Kidney capillary endothelial cell (primary cell): ENCODE data around the gene TRPV6.

Source experiments
- DNase-seq: peaks from one replicate; pipeline ENCODE4 v3.0.0-alpha.2; 2018; ENCODE audit warnings: low spot score

Gene TRPV6

DNA sequence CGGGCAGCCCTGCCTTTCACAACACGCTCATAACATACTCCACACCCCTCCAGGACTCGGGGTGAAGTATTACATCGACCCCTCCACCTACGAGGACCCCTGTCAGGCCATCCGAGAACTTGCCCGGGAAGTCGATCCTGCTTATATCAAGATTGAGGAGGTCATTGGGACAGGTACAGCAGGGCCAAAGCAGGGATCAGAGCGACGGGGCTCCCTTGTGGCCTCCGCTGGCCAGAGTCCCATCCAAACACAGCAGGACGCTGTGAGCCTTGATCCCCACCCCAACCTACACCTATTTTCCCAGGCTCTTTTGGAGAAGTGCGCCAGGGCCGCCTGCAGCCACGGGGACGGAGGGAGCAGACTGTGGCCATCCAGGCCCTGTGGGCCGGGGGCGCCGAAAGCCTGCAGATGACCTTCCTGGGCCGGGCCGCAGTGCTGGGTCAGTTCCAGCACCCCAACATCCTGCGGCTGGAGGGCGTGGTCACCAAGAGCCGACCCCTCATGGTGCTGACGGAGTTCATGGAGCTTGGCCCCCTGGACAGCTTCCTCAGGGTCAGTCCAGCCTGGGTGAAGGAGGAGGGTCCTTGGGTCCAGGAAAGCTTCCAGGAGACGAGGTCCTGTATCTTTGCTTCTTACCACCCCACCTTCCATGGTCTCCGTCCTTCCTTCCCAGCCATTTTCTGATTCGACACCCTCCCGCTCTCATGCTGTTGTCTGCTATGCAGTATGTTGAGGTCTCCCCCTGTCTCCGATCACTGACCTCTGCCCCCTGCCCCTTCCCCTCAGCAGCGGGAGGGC, 17.2 kb downstream of the TRPV6 start:
- DNase-seq, result no peak

DNA sequence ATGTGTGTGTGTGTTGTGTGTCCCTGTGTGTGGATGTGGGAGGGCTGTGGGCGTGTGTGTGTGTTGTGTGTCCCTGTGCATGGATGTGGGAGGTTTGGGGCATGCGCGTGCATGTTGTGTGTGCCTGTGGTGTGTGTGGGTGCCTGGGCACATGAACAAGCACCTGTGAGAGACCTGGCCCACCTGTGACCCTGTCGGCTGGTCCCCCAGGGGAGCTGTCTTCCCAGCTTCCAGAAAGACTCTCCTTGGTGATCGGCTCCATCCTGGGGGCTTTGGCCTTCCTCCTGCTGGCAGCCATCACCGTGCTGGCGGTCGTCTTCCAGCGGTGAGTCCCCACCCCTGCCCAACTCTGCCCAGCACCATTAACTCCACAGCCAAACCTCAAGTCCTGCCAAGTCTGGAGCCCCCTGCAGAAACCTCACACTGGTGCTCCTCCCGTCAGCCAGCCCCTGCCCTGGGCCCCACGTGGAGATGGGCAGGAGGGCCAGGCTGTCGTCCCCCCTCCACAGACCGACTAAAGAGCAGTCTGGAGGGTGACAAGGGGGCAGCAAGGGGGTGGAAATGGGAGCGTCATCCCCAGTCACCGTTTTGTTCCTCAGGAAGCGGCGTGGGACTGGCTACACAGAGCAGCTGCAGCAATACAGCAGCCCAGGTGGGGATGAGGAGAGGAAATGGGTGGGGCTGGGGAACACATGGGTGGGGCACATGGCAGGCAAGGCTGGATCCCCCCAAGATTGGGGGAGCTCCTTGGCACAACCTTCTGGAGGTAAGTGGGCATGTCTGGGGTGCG, 18.0 kb downstream of the TRPV6 start:
- DNase-seq, result no peak

DNA sequence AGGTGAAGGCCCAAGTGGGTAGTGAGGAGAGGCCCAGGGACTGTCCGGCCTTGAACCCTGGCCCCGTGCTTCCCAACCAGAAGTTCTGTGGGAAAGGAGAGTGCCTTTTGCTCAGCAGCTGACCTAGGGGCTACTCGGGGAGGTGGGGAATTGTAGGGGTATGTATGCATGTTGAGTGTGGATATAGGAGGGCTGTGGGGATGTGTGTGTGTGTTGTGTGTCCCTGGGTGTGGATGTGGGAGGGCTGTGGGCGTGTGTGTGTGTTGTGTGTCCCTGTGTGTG, 18.5 kb downstream of the TRPV6 start:
- DNase-seq, result no peak

DNA sequence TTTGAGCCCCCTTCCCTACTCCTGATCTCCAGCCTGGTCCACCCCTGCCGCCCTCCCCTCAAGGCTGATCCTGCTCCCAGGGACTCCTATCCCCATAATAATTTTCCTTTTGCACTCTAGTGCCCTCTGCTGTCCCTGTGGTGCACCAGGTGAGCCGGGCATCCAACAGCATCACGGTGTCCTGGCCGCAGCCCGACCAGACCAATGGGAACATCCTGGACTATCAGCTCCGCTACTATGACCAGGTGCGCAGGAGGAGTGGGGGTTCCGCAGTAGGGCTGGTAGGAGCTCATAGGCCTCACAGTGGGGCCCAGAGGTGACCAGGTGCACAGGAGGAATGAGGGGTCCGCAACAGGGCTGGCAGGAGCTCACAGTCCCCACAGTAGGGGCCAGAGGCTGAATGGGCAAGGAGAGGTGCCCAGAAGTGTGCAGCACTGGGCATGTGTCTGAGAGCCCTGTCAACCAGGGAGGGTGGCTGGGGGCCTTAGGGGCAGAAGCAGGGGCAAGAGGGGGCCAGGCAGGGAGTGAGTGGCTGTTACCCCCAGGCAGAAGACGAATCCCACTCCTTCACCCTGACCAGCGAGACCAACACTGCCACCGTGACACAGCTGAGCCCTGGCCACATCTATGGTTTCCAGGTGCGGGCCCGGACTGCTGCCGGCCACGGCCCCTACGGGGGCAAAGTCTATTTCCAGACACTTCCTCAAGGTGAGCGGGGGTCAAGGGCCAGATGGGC, 19.0 kb downstream of the TRPV6 start:
- DNase-seq, result no peak

DNA sequence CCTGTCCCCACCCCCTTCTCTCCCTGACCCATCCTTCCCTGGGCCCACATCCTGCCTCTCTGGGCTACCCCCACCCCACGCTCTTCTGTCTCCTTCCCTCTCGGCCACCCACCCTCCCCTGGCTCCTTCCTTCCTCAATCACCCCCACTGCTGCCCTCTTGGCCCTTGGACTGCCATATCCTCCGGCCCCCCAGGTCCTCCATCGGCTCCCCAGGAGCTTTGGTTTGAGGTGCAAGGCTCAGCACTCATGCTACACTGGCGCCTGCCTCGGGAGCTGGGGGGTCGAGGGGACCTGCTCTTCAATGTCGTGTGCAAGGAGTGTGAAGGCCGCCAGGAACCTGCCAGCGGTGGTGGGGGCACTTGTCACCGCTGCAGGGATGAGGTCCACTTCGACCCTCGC, 19.8 kb downstream of the TRPV6 start:
- no peak for DNase-seq

DNA sequence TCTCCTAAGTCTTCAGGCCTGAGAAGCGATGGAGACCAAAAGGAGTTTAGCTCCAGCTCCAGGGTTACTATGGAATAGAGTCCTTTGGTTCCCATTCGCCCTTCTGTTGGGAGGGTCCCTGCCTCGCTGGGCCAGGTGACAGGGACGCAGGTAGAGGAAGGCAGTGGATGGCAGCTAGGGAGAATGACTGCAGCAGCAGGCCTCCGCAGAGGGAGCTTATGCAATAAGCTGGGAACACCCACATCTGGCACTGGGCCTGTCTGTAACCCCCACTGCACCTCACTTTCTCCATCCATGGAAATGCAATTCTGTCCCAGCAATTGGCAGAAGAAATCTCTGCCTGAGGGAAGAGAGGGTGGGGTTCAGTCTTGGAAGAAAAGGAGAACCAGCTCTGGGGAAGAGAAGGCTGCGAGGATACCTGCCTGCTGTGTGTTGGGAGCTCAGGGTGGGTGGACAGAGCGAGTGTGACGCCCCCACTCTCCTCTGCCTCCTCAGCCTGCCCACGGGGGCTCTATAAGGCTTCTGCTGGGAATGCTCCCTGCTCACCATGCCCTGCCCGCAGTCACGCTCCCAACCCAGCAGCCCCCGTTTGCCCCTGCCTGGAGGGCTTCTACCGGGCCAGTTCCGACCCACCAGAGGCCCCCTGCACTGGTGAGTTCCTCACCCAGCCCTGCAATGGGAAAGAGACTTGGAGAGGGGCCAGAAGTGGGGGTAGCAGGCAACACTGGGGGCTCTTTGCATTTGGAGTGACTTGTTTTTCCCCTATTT, 20.4 kb downstream of the TRPV6 start:
- no peak for DNase-seq

DNA sequence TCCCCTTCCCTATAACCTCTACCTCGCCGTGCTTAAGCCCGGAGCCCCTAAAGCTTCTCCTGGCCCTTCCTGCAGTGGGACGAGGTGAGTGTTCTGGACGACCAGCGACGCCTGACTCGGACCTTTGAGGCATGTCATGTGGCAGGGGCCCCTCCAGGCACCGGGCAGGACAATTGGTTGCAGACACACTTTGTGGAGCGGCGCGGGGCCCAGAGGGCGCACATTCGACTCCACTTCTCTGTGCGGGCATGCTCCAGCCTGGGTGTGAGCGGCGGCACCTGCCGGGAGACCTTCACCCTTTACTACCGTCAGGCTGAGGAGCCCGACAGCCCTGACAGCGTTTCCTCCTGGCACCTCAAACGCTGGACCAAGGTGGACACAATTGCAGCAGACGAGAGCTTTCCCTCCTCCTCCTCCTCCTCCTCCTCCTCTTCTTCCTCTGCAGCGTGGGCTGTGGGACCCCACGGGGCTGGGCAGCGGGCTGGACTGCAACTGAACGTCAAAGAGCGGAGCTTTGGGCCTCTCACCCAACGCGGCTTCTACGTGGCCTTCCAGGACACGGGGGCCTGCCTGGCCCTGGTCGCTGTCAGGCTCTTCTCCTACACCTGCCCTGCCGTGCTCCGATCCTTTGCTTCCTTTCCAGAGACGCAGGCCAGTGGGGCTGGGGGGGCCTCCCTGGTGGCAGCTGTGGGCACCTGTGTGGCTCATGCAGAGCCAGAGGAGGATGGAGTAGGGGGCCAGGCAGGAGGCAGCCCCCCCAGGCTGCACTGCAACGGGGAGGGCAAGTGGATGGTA, 21.5 kb downstream of the TRPV6 start:
- no peak for DNase-seq

DNA sequence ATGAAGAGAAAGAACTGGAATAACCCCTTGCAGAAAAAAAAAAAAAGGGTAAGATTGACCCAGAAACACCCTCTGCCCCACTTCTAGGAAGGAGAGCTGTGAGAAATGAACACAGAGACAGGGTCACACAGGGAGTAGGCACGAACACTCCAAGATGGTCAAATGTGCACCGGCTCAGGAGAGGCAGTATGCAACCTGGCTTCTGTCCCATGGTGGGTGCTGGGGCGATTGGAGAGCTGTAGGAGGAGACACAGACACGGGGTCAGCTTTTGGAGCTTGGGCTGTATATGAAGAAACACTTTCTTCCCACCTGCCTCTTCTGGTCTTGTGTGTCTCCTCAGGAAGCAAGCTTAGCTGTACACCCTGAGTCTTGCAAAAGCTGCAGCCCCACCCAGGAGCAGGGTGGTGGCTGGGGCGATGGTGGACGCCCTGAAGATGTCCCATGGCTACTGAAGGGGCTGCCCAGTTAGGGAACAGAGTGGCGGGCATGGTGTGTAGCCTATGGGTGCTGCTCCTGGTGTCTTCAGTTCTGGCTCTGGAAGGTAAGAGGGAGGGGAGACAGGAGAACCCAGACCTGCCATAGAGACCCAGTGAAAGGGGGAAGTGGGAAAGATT, 22.7 kb downstream of the TRPV6 start:
- DNase-seq, result no peak

DNA sequence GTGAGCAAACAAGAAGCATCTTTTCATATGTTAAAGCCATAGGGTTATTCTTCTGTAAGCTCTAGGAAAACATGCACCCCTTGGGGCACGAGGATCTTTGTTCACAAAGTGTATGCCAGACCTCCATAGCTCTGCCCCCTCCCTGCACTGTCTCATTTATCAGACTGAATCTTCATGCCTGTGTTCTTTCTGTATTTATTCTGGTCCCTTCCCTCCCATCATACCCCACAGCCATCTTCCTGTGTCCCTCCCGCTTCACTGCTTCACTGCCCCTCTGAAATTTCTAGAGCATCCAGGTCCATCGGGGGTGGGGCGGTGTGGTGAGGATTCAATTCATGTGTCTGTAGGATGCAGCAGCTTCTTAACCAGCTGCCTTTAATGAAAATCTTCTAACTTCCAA, 23.2 kb downstream of the TRPV6 start:
- DNase-seq, result no peak

DNA sequence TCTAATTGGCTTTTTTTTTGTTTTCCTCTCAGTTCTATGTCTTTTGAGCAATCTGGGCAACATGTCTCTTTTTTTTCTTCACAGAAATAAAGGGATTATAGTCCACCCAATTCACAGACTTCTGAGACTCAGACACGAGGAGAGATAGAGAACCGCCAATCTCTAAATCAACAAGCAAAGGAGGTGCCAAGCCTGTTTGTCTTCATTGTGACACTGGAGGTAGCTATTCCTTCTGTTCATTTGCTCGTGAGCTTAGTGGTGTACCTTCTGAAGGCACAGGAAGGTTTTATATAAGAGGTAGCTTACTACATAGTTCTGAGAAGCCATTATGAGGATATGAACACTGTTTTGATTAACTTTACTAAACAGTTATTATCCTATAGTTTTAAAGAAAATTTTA, 24.6 kb downstream of the TRPV6 start:
- DNase-seq, result no peak

DNA sequence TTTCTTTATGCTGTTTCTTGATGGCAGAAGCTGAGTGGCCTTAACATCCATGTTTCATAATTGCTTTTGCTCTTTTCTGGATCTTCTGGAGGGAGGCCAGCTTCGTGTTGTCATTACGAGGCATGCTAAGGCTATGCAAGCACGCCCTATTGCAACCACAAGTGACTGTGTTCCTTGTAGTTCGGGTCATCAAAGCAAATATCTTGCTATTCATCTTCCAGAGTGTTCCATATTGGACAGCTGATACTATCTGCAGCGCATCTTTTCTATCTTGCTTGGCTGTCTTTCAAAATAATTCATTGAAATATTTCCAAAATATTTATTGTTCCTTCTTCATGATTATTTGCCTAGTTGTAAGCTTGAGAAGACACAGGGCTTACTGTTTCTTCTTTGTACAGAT, 25.7 kb downstream of the TRPV6 start:
- DNase-seq, result no peak

DNA sequence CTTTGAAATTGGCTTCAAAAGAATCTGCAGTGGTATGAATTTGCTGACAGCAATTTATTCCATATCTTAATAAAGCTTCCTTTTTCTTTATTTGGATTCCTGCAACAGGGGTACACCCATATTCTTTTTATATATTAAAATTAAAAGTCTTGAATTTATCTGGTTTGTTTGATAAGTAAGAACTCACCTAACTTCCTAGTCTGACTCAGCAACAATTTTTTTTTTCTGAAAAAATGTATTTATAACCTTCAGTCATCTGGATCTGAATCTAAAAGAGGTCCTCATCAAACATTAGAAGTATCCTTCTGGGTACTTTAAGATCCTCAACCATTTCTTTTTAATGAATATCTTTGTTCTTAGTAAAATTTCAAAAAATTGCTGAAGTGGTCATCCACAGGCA, 26.1 kb downstream of the TRPV6 start:
- no peak for DNase-seq

DNA sequence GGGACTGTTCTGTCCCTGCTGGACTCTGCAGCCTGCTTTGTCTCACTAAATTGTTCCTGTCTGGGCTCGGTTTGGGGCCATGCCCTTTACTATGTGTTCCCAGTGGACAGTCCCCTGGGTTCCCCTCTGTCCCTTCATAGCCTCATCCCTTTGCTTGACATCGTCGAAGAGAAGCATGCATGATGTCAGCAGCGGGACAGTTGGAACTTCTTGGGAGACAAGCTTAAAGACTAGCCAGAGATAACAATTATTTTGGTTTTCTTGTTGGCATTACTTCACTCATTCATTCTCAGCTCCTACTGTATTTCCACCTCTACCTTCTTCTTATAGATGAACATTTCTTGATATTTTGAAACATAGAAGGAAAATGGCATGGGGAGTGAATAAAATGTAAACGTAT, 27.9 kb downstream of the TRPV6 start:
- no peak for DNase-seq

DNA sequence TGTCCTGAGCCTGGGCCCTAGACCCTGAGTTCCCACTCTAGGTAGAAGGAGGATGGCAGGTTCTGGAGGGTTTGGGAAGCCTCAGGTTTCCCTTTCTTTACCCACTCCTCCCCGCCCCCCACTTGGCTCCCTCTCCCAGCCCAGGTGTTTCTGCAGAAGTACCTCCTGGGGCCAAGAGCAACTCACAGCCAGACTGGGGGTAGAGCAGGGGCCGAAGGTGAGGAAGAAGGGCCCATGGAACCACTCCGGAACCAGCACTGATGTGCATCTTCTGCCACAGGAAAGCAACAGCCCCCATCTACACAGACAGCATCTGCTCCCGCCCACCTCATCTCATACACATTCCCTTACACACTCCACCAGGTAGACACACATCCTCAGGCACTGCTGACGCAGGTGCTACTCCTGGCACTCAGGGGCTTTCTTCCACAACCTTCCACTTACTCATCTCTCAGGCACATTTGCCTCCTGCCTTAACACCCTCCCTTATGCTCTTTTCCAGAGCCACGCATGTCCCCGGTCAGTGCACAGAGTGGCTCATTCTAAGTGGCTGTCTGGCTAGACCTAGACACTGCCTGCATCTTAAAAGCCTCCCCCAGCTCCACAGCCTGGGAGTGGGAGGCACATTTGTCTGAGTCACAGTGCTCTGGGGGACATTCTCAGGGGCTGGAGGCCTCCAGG, 28.8 kb downstream of the TRPV6 start:
- DNase-seq, result no peak

DNA sequence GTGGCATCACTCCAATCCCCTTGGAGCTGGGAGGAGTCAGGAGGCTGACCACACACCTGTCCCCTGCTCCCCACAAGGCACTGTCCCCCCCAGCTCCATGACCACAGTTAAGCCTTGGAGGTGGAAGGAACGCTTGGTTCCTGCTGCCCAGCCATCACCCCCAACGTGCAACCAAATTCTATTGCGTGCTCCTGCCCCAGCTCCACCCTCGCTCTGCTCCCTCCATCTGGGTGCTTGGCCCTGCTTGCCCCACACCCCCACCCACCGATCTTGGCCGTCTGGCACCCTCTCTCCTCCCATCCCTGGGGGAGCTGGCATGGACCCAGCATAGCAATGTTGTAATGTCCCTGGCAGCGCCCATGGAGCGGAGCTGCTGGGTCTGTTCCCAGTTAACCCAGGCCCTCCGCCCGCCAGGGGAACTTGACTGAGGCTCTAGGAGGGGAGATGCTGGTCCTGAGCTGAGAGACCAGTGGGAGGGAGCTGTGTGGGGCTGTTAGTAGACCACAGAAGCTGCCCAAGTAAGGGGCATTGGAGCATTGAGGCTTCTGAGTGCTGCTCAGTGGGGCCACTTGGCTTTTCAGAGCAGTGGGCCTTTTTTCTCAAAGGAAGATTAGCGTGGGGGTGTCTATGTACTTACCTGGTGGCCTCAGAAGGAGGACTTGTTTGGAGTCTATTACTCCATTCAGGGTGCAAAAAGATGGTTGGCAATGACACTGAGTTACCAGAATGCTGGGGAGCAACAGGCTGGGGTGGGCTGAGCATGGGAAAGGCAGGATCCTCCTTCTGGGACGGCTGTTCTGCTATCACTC, 29.6 kb downstream of the TRPV6 start:
- DNase-seq, result no peak

DNA sequence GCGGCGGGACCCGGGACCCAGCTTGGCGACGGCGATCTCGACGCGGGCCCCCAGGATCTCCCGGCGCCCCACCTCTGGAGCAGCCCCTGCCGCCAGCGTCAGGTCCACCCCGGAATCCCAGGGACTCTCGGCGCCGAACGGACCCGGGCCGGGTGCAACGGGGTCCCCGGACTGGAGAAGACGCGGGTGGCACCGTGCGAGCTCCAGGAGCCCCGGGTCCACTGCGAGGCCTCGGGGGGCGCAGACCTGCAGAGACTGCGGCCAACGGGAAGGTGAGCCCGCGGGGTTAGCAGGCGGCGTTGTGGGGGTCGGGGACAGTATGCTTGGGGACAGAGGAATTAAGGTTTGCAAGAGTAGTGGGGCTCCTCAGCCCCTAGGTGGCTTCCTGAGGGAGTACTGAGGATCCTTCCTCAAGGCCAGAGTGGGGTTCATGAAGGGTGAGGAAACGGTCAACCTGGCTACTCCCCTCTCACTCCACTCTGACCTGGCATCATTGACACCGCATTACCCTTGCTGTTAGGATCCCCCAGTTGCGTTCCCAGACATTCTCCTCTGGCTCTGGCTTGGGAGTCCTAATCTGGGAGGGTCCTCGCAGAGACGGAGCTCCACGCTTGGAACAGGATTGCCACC, 30.3 kb downstream of the TRPV6 start:
- DNase-seq, result no peak

DNA sequence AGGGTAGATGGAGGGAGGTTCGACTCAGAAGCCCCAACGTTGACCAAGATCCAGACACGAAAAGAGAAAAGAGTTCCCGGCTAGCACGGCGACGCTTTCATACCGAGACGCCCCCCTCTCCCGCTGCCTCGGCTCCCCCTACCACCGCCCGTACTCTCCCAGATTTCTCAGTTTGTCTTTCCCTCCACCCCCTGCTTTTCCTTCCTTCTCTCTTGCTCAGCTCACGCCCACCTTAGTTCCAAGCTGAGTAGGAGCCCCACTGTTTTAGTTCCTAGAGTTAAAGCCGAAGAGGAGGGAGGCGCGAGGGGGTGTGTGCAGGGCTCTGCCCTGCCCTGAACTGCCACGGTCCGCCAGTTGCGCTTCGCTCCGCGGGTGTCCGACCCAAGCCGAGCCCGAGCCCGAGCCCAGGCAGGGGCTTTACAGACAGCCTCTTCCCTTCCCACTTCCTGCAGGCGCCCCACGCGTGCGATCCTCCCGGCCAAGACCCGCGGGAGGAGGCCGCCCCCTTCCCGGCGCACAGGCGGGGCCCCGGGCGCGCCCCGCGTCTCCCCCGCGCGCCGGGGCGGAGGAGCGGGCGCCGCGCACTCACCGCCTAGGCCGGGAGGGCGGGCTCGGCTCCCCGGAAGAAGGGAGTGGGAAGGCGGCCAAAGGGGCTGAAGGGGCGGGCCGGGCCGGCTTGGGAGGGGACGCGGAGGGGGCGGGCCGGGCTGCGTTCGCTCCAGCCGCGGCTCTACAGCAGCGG, 31.0 kb downstream of the TRPV6 start, which contains the start of gene EPHB6:
Gene EPHB6 (plus strand): TSS at position 705 of the 742 bp plus-strand sequence. CDS start 8,152 bp downstream, outside the sequence.
- DNase-seq, result peak; percentile 4

DNA sequence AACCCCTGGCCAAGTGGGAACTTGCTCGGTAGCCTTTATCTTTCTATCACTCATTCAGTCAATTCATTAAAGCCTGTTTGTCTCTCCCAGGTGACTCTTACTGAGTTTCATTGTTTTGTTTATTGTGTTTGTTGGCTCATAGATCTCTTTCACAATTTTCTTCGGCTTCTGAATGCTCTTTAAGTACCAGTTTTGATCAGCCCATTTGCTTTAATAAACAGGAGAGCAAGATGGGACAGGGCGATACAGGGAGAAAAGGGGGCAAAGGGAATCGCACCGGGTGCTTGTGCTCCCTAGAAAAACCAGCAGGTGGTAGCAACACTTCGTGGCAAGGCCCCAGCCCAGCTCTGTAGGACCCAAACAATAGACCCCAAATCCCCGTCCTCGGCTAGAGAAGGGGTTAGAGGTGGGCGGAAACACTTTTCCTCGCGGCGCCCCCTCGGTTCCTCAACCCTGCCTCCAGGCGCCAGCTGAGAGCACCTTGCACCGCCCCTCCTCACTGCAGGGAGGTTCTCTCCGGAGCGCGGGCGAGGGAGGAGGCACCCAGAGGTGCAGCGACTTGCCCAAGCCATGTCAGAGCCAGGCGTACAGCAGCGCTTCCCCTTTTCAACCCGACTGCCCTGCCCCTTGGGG, 31.7 kb downstream of the TRPV6 start:
- DNase-seq, result peak; percentile 30
